ENCODE results near the gene IL17C.

The IL17C gene

DNA sequence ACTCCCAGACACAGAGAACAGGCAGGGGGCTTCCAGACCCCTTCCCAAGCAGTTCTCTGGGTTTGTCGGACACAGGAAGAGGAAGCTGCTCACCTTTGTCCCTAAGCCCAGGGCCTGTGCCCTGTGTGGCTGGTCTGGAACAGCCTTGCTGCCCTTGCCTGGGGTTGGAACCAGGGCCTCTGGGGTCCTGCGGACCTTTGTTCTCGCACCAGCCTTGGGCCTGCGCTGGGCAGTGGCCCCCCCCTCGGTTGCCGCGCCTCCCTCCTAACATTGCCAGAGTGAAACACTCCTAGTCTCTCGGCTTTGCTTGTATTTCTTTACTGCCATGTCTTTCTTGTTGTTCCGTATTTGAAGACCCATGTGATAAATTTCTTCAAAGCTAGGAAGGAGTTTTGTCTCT lies 8.5 kb upstream of the IL17C start:
- no peak for FAIRE-seq

DNA sequence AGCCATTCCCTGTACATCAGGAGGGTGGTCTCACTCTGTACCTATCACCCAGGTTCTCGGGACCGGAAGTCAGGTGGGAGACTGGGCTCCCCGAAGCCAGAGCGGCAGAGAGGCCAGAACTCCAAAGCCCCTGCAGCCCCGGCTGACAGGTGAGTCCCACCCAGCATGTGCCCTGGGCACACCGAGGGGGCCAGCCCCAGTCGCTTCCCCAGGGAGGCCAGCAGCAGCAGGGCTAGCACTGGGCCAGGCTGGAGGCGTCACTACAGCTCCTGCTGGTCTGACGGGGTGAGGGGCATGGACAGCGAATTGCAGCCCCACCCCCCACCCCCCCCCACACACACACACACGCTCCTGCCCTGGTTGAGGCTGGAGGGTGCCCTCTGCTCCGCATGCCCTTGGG lies 7.9 kb upstream of the IL17C start:
- FAIRE-seq = no peak

DNA sequence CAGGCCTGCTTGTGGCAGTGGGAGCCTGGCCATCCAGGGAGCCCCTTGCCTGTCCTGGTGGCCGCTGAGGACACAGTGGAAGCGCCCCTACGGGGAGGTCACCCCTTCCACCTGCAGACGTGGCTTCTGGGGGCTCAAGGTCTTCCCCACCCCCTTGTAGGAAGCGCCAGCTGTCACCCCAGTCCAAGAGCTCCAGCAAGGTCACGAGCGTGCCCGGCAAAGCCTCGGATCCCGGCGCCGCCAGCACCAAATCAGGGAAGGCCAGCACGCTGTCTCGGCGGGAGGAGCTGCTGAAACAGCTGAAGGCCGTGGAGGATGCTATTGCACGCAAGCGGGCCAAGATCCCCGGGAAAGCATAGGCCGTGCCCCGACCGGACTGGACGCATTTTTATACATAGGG lies 7.4 kb upstream of the IL17C start:
- no peak for FAIRE-seq

DNA sequence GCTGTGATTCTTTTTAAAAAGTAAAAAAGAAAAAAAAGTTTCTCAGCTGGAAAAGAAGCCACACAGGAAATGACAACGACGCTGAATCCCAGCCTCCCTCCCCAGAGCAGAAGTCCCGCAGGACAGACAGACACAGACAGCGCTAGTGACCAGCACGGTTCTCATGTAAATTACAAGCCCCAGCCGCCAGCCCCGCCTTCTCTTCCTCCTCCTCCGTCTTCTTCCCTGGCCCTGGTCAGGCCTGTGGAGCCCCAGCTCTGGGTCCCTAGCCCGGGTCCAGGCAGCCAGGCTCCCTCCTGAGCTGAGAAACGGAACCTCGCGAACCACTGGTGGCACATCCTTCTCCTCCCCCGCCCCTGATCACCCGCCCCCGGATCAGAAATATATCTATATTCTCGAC lies 7.0 kb upstream of the IL17C start:
- FAIRE-seq = no peak

DNA sequence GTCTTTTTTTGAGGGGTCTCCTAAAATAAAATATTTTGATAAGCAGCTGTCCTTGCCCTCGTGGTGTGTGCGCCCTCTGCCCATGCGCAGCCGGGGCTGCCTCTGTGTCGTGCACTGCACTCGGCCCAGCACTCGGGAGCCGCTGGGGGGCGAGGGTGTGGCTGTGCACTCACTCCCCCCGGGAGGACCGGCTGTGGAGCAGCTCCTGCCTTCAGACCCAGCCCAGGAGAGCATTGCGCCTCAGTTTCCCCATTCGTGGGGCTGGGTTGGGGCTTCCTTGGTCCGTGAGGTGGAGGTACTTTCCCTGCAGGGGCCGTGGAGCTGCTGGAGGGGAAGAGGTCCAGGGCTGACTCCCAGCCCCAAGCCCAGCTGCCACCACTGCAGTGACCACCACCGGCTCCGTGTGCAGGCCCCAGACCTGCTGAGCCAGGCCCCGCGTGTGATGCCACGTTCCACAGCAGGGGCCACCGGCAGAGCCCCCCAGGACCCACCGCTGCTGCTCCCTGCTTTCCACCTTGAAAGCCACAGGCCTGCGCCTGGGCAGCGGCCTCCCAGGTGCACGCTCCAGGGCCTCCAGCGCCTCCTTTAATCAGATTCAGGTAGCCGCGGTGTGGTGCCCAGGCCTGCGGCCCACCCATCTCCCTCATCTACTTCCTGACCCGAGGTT lies 6.3 kb upstream of the IL17C start:
- FAIRE-seq = no peak

DNA sequence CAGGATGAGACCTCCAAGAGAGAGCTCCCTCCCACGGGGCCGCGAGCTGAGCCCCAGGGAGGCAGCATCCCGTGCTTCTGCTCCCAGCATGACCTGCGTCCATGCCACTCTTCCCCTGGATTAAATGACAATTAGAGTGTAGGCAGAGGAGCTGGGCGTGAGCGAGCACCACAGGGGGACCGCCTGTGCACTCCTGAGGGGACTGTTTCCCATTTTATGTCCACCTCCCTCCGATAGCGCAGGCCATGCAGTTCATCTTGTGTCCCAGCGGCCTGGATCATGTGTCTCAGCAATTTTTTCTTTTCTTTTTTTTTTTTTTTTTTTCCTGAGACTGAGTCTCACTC lies 5.8 kb upstream of the IL17C start:
- no peak for FAIRE-seq

DNA sequence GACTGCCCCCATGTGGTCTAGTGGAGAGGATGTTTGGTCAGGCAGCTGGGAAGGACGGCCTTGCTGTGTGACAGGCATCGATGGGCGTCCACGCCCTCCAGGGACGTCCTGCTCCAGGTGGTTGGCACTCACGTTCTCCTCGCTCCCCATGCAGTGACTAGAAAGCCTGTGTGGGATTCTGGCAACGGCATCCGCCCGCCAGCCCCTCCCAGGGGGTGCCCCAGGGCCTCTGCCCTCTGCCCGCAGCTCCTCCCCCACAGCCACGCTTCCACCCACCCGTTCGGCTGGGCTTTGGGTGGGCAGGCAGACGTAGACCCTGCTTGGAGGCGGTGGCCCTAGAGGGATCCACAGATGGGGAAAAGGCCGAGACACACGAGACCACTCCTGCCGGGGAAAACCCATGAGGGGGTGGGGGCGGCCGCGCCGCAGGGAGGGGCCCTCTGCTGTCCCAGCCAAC lies 4.7 kb upstream of the IL17C start:
- no peak for FAIRE-seq

DNA sequence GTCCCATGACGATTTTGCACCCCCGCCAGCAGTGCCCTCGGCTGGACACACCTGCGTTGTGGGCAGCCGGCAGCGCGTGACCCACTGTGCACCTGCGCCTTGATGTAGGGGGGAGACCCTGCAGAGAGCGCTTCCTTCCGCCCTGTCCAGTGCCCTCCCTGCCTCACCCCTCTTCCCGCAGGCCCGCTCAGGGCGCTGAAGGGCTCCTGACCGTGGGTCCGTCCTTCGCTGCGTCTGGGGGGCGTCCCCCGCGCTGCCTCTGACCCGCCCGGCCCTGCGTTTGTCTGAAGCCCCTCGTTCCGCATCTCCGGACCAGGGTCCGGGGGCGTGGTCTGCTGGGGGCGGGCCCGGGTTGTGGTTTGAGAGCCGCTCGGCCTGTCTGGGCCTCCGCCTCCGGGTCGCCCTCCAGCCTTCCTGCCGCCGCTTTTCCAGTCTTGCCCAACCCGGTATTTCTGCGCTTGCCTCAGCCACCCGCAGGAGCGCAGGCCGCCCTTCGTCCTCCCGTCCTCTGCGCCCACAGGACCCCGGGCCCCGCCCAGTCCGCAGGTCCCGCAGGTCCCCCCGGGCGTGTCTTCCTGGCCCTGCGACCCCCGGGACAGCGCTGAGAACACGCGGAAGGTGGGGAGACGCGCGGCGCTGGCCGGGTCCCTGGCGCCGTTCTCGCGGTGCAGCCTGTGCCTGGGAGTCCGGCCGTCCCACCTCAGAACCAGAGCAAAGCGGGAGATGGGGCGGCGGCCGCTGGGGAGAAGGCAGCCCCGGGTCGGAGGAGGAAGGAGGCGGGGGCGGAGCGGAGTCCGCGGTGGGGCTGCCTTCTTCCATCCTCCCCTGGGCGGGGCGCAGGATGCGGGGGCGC lies 4.0 kb upstream of the IL17C start:
- FAIRE-seq = no peak

DNA sequence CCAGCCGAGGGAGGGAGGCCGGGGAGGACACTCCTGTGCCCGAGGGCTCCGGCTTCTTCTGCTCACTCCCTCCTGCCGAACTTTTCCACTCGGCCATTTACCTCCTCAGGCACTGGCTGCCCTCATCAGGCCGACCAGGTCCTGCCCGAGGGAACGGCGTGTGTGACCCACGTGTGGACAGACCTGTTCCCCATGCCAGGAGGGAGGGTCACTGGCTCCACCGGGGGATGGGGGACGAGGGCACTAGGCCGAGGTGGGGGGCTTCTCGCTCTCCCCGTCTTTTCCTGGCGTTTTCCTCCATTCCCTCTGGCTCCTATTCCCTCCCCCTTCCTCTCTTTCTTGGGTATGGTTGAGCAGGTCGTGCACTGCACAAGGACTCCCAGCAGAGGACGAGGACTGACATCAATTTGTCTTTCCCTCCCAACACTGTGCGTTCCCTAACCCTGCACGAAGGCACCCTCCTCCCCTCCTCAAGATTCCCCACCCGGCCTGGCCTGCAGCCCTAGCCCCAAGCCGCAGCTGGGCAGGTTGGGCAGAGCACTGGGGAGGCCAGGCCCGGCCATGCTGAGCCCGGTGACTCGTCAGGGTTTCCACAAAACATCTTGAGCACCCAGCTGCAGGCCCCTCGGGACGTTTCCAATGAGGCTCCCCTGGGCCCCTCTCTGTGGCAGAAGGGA lies 3.2 kb upstream of the IL17C start:
- FAIRE-seq = no peak

DNA sequence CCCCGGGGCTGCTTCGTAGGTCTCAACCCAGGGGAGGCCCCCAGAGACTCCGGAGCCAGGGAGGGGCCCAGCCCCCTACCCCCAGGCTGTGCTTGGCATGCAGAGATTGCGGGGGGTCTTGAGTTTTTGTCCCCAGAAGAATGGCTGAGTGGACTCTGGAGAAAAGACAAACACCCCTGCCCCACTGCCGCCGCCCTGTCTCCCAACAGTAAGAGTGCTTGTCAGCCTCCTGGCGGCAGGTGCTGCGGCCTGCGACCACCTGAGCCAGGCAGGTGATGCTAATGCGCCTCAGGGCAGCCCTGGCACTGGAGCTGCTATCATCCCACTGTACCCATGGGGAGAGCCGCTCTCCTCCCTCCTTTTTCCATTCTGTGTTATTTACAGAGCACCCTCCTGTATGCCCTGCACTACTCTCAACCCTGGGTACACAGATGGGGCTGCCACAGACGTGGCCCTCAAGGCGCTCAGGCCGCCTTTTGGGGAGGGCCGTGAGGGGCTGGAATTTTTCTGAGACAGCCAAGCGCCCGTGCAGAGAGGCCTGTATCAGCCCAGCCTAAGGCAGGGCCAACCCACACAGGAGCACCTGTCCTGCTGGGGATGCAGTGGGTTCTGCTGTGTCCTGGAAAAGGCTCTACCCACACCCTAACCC lies 2.6 kb upstream of the IL17C start:
- no peak for FAIRE-seq

DNA sequence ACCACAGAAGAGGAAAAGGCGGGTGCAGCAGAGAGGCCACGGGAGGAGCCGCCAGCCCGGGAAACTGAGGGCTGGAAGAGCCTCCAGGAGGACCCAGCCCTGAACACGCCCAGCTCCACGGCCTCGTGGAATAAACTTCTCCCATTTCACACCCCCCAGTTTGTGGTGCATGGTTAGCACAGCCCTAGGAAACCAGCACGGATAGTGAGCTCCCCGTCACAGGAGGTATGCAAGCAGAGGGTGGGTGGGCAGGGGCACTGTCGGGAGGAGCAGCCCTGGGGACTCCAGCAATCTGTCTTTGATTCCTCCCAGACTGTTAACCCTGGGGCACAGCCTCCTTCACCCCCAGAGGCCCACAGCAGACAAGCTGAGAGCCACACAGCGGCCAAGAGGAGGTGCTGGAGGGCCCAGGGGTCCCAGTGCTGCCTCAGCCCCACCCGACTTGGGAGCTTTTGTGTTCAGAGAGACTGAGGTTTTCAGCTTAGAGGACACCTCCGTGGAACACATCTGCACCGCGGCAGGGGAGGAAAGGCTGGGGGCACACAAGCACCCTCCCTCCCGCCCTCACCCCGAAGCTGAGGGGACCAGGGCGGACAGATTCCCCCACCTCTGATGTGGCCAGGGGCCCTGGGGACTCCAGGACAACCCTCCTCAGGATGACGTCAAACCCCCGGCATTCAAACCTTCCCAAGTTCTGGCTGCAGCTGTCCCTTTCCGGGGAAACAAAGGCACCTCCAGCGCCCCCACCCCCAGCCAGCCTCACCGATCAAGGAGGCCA lies 1.7 kb upstream of the IL17C start:
- FAIRE-seq = no peak

DNA sequence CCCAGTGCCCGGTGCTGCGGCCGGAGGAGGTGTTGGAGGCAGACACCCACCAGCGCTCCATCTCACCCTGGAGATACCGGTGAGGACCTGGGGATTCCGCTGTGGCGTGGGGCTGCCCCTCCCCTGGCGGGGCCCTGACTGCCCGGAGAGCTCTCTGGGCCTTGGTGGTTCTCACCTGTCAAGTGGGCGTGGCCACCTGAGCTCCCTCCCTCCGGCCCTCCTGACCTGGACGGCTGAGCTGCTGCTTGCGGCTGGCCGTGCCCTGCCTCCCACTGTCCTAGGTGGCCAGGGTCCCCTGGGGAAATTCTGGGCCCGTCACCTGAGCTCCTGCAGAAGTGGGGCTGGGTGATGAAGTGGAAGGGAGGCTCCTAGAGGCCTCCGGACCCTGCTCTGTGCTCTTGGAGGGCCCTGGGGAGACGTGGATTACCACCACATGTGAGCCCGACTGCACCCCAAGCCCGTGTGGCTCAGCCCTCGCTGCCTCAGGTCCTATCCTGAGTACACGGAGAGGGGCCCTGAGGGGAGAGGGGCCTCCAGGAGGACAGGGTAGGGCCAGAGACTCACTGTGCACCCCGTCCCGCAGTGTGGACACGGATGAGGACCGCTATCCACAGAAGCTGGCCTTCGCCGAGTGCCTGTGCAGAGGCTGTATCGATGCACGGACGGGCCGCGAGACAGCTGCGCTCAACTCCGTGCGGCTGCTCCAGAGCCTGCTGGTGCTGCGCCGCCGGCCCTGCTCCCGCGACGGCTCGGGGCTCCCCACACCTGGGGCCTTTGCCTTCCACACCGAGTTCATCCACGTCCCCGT lies 1.1 kb downstream of the IL17C start:
- no peak for FAIRE-seq

DNA sequence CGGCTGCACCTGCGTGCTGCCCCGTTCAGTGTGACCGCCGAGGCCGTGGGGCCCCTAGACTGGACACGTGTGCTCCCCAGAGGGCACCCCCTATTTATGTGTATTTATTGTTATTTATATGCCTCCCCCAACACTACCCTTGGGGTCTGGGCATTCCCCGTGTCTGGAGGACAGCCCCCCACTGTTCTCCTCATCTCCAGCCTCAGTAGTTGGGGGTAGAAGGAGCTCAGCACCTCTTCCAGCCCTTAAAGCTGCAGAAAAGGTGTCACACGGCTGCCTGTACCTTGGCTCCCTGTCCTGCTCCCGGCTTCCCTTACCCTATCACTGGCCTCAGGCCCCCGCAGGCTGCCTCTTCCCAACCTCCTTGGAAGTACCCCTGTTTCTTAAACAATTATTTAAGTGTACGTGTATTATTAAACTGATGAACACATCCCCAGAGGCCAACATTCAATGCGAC lies 1.7 kb downstream of the IL17C start:
- FAIRE-seq = no peak

DNA sequence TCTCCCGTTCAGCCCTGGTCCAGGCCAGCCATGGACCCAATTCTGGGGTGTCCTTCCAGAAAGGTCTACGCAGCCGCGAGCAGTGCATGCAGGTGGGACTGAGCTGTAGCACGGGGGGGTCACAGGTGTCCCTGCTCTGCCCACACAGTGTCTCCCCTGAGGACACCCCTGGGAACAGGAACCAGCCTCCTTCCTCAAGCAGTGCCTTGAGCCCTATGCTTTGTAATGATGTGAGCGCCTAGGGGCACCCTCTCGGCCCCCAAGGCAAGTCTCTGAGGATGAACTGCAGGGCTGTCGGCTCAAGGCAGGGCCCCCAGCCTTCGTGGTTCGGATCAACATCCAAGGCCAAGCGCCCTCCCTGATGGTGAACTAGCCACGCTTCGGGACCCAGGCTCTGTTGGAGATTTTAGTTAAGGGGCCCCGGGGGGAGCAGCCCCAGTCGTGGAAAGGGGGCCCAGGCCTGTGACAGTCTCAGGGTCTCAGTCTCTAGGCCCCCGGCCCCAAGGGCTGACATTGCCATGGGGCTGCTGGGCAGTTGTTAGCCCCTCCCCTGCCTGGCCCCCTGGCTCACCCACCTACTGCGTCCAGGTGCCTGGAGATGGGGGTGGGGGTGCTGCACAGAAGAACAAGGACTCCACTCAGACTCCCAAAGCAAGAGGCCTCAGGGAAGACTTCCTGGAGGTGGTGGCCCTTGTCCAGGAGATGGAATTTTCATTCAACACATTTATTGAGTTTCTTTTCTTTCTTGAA lies 2.3 kb downstream of the IL17C start:
- FAIRE-seq = no peak

DNA sequence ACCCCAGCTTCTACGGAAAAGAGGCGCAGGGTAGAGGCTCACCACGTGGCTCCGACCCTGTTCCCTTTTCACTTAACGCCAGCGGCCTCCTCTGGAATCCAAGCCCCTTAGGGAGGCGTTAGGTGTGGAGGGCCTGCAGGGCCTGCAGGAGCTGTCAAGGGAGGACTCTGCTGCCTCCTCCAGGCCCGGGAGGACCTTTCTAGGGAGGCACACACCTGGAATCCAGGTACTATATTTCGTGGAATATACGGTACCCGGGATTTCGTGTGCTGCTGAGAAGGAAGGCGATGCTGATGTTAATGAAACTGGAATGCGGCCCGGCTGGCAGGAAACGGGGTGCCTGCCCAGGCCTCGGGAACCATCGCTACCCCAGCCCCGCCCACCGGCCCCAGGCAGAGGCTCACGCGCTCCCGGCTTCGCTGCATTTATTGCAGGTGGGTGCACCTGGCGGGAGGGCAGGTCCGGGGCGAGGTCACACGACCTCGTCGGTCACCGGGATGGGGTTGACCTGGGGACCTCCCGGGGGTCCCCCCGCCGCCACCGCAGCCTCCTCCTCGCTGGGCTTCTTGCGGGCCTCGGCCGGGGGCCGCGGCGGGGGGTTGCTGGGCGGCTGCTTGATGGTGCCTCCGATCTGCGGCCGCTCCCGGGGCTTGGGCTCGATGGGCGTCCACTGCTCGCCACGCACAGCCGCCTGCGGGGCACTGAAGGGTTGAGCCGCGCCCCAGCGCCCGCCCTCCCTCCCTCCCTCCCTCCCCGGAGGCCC lies 4.7 kb downstream of the IL17C start:
- FAIRE-seq = no peak

DNA sequence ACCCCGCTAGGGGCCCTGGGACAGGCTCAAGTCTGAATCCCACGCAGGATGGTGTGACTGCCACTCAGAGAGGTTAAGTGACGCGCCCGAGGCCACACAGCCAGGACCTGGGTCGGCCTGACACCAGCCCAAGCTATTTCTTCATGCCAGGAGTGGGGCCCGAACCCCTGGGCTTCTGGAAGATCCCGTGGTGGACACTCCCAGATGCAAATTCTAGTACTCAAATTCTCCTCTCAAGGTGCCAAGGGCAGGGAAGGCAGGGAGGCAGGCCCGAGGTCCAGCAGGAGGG lies 5.2 kb downstream of the IL17C start:
- FAIRE-seq = no peak

DNA sequence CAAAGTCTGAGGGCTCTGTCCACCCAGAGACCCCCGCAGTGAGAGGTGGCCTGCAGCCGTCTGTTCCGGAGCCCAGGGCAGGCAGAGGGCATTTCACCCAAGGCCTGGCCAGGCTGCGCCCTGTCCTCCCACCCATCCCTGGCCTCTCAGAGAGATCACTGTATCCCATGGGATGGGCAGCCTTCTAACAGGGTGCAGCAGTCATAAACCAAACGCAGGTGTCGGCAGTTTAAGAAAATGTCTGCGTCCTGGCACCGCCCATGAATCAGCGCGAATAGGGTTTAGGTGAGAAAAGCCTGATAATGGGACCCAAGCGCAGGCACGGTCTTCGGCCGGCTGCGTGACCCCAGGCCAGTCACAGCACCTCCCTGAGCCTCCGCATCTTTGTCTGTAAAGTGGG lies 7.1 kb downstream of the IL17C start:
- FAIRE-seq = no peak

DNA sequence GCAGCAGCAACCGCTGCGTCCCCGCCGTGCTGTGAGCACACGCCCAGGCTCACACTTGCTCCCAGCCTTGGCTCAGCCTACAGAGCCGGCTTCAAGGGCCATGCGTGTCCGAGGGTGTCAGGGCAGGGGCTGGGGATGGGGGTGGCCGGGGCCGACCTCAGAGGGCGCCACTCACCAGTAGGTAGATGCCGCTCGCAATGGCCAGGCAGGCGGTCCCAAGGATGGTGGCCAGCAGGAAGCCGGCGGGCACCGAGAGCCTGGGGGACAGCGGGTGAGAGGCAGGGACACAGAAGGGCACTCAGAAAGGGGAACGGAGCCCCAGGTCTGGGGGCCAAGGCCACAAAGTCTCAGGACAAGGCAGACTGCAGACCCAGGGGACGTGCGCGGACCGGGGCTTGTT lies 7.6 kb downstream of the IL17C start:
- FAIRE-seq = no peak

DNA sequence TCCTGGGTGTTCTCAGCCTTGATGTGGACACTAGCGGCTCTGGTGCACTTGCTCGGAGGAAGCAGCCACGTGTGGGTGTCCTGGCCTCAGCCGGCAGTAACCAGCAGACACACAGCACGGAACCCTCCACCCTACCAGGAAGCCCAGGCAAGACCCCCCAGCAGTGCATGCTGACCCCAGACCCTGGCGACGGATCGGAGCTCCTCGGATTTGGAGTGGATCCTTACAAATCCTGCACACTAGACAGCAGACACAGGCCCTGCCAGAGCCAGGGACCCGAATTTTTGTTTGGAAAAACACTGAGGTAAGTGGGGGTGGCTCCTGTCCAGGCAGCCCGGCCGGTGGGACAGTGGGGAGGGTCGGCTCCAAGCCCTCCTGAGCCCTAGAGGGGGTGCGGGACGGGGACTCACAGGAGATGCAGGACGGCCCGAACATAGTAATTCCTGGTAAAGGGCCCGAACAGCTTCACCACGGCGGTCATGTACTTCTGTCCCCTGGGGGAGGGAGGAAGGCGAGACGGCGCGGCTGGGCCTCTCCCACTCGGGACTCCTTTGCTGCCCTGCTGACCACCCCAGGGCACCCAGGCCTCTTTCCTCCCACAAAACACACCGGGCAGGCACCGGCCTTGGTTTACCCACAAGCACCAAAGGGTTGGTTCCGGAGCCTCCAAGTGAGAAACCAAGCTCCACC lies 8.1 kb downstream of the IL17C start:
- FAIRE-seq = no peak
